HG02970 (cell line): ENCODE results near the gene OTULINL.
"Not testable (repeated sequence)": the region's sequence is repeated elsewhere in the genome, so short reads cannot be mapped to it uniquely, and the experiment has no call there.

ENCODE experiments used
- ATAC-seq: cut with Tn5 transposase; IDR thresholded peaks from one replicate; pipeline ENCODE4 v1.9.1; 2021; ENCODE audit warnings: mild to moderate bottlenecking, moderate library complexity, moderate number of reproducible peaks; ENCODE audit not compliant: unreplicated experiment, low FRiP score

Gene OTULINL

DNA sequence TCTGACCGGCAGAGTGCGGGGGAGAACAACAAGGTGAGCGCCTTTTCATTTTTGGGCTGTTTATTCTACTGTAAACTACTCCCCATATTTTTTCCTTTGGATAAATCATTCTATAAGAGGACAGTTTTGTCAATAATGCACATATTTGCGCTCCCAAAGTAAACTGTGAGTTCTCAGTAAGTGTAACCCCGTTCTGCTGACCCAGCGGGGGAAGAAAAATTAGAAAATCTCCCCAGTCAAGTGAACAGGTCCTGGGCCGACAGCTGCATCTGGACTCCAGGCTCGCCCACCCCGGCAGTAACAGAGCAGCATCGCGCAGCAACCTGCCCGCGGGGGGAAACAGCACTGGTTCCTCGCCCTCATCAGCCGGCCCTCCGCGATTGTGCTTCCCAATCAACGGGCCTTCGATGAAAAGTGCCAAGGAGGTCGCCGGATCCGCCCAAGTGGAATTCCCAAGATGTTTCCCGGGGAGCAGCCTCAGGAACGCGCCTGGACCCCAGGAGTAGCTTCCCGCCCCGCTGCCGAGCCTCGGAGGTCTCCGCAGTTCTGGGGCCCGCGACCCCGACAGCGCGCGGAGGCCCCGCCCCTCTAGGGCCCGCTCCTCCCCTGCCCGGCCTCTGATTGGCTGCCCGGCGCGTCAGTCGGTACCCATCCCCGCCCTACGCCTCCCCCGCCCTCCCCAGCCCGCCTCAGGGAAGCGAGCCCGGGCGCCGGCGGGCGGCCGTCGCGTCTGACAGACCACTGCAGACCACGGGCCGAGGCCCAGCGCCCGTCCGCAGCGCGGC, at the start of gene OTULINL:
OTULINL (plus strand) TSS at position 687 of the 785 bp plus-strand sequence. CDS start 103 bp downstream, outside the sequence.
- ATAC-seq = peak; percentile 98

DNA sequence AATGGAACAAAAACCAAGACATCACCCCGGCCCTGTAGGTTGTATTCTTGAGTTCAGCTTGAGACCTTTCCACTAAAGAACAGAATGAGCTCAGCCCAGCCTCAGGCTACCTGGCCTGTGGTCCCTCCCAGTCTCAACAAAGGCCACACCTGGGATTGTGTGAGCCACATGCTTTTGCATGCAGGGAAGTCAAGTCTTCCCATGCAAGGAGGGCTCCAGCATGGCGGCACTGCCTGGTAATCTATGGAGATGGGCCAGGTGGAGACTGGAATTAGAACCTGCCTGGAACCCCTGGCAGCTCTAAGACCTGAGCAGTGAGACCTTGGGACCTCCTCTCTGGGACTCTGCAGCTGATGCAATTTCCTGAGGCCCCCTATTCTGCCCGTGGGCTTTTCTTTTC, 49.4 kb upstream of the OTULINL start:
- no peak for ATAC-seq

DNA sequence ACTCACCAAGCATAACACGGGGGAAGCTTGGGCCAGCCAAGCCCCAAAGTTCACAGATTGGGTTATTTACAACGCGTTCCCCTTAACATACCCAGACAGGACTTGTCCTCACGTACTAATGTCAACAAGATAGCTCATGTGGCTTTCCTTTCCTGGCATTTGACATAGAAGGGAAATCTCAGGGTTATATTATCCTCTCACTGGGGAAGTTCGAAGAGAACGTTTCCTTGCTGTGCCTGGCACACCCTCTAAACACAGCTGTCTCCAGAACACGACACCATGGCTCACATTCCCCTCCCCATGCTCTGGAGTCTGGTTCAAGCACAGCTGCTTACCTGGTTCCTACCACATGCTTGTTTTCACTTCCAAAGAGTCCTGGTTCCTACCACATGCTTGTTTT, 46.8 kb upstream of the OTULINL start:
- ATAC-seq = no peak

DNA sequence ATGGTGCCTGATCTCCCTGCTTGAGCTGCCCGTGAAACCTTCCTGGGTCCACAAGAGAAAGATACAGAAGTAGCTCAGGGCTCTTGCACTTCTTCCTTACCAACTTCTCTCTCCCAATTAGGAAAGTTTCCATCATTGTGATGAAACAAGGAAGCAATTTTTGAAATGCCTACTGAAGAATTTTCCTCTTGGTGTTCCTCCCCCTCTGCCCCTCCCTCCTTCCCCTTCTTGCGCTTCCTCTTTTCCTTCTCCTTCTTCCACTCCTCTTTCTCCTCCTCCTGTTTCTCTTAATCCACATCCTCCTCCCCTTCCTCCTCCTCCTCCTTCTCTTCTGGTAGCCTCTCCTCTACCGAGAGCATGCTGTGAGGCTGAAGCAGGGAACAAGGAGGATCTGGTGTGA, 36.3 kb upstream of the OTULINL start:
- no peak for ATAC-seq

DNA sequence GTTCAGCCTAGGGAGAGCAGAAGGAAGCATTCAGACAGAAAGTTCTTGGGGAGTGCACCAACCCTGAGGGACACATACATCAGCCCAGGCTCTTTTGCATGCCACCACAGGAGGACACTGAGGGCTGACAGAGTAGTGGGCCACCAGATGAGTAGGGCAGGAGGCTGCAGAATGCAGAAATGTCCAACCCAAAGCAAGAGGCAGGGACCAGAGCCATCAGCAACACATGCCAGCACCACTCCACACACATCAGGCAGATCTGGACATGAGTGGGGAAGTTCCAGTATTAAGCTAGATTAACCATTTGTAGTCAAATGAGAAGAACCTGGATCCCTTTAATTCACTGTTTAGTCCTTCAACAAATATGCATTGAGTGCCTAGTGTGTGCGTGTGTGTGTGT, 35.7 kb upstream of the OTULINL start:
- no peak for ATAC-seq

DNA sequence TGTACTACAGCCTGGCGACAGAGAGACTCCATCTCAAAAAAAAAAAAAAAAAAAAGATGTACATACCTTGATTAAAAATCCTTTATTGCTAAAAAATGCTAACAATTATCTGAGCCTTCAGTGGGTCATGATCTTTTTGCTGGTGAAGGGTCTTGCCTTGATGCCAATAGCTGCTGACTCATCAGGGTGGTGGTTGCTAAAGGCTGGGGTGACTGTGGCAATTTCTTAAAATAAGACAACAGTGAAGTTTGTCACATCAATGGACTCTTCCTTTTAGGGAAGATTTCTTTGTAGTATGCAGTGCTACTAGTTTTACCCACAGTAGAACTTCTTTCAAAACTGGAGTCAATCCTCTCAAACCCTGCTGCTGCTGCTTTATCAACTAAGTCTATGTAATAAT, 33.9 kb upstream of the OTULINL start:
- ATAC-seq = no peak

DNA sequence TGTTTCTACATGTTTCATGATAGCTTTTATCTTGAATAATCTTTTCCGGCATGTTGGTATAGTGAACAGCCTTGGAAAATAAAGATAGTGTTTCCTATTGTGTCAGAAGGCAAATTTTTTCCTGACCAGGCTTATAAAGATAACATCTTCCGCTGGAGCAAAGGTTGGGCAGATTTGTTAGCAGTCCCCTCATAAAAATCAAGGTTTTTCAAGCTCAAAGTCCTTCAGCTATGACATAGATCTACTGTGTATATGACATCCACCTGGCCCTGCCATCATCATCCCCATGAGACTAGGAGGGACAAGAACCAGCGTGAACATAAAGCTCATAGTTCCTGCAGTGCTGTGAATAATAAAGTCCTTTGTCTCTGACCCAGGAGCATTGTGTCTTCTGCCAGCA, 30.4 kb upstream of the OTULINL start:
- ATAC-seq = no peak

DNA sequence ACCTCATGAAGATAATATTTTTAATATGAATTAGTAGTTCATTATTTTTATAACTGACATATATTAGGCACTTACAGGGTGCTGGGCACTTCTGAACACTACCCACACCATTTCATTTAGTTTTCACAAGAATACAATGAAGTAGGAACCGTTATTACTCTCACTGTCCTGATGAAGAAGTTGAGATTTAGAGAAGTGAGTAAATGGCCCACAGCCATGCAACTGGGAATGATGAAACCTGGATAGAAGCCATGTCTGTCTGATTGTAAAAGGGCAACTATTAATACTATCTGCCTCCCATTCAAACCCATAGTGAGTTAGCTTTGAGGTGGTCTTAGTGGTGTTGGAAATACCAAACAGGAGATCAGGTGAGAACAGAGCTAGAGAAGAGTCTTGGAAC, 29.6 kb upstream of the OTULINL start:
- no peak for ATAC-seq

DNA sequence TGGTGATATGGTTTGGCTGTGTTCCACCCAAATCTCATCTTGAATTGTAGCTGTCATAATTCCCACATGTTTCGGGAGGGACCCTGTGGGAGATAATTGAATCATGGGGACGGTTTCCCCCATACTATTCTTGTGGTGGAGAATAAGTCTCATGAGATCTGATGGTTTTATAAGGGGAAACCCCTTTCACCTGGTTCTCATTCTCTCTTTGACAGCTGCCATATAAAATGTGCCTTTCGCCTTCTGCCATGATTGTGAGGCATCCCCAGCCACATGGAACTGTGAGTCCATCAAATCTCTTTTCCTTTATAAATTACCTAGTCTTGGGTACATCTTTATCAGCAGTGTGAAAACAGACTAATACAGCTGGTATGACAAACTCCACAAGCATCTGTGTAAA, 27.3 kb upstream of the OTULINL start:
- not testable (repeated sequence) for ATAC-seq

DNA sequence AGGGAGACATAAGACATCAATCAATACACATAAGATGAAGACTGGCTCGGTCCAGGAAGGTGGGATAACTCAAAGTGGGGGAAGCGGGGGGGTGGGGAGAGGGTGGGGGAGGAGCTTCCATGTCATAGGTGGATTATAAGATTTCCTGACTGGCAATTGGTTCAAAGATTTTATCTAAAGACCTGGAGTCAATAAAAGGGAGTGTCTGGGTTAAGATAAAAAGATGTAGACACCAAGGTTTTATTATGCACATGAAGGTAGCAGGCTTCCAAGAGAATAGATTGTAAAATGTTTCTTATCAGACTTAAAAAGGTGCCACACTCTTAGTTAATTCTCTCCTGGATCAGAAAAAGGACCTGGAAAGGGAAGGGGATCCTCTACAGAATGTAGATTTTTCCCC, 25.6 kb upstream of the OTULINL start:
- no peak for ATAC-seq

DNA sequence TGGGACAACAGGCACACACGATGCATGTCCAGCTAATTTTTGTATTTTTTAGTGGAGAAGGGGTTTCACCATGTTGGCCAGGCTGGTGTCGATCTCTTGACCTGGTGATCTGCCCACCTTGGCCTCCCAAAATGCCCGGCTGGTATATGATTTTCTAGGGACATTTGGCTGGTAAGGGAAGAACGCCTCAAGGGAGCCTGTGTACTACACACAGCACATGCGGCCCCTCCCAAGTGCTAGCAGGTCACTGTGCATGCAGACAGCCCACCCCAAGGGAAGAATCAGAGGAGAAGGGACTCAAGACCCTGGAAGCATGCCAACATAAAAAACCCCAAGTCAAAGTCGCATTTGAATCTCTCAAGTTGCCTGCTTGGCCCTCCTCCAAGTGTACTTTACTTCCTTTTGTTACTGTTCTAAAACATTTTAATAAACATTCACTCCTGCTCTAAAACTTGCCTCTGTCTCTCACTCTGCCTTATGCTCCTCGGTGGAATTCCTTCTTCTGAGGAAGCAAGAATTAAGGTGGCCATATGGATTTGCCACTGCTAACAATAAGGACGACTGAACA, 24.3 kb upstream of the OTULINL start:
- no peak for ATAC-seq

DNA sequence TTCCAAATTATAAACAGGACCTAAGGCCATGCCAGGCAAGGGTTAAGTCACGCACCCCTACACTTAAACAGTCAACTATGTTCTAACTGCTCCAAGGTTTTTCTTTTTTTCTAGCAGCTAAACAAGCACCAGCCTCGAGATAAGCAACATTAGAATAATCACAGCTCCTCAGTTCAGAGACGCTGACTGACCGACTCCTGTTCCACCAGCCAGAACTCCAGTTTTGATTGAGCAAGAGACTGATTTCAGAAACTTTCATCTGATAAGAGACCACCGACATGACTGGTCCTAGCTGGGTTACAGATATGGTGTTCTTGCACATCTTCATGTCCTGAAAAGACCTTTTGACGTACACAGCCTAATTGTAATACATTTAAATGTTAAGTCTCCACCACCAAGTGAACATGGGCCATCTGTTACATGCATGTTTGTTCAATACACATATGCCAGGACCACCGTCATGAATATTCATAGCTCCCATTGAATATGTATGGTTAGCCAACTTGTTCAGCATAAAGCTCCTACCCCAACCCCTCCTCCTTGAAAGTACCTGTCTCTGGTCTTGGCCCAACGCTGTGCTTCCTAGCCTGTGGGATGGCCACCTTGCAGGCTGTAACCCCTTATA, 23.7 kb upstream of the OTULINL start:
- no peak for ATAC-seq

DNA sequence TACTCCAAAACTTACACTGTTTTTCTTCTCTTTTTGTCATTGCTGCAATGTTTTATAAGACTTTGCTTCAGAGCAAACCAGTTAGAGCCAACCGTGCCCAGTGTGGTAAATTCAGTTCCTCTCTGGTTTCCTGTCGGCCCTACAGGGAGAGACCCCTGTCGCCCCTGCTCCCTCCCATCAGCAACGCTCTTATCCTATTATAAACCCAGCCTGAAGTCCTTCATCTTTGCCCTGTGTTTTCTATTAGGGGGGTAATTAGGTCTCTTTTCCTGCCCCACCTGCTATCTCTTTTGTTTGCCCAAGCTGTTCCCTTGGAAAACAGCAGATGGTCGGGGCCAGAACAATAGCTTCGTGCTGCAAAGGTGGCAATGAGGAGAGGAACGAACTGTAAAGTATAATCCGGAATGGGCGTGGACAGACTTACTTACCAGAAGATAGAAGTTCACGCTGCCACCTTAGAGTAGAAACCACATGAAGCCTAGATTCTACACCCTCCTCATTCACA, 21.4 kb upstream of the OTULINL start:
- no peak for ATAC-seq

DNA sequence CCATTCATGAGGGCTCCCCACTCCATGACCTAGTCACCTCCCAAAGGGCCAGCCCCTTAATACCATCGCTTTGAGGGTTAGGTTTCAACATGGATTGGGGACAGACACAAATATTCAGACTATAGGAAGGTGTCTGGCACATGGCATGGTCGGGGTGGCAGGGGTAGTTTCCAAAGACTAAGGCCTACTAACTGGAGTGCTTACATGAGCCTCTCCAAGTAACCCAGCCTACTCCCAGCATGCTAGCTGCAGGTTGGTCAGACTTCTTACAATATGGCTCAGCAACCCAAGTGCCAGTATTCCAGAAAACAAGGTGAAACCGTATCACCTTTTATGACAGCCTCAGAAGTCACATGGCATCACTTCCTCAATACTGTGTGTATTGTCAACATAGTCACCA, 19.9 kb upstream of the OTULINL start:
- ATAC-seq = no peak

DNA sequence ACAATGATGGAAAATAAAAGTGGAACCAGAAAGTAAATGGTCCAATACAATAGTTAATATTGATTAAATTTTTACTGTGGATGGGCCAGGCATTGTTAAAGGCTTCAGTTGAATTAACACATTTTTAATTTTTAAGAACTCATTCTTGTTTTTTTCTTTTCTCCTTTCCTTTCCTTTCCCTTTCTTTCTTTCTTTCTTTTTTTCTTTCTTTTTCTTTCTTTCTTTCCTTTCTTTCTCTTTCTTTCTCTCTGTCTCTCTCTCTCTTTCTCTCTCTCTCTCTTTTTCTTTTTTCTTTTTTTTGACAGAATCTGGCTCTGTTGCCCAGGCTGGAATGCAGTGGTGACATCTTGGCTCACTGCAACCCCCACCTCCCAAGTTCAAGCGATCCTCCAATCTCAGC, 13.3 kb upstream of the OTULINL start:
- no peak for ATAC-seq

DNA sequence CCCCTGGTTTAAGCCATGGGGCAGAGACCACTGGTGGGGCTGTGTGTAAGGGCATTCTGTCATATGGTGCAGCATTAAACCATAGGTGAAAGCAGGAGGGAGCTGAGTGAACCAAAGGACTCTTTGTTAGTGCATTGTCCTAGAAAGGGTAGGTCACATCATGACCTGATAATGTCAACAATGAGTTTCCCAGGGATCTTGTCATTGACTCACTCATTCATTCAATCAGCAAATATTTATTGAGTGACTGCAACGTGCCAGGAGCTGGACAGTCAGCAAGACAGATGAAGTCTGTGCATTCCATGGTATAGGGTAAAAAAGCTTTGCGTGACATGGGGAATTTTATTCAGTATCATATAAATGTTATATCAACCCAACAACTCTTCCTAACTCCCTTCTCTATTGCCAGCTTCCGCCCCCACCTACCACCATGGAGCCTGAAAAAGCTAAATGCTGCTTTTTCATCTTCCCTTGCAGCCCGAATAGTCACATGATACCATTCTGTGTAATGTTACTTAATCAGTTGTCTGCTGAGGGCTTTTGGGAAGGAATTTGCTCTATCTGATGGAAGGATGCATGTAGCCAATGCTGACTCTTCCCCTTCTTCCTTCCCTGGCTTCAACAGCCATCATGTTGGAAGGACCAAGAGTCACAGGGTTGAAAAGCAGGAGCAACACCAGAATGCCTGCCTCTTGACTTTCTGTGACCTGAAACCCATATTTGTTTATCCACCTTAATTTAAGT, 11.5 kb upstream of the OTULINL start:
- ATAC-seq = no peak

DNA sequence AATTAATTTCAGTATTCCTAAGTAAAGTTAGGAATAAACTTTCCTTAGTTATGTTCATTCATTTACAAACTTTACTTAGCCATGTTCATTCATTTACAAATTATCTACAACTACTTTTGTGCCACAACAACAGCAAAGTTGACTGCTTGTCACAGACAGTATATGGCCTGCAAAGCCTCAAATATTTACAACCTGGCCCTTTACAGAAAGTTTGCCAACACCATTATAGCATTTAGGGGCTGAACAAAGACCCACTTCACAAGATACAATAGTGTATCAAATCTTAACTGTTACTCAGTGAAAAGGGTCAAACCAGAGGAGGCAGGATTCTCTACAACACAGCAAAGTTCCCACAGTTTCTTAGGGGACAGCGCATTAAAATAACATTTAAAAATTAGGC, 9.7 kb upstream of the OTULINL start:
- ATAC-seq = no peak

DNA sequence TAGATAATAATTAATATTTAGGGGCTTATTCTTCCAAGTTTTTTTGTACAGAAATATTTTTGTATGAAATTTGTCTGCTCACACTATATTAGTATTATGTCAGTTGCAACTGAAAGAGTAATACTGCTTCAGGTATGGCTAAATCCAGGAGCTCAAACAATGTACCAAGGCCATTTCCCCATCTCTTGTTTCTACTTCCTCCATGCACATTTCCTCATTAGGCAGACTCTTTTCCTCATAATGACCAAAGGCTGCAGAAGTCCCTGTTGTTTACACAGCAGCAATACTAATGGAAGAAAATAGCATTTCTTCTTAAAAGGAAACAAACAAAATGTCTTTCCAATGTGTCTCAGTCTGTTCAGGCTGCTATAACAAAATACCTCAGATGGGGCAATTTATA, 9.2 kb upstream of the OTULINL start:
- no peak for ATAC-seq

DNA sequence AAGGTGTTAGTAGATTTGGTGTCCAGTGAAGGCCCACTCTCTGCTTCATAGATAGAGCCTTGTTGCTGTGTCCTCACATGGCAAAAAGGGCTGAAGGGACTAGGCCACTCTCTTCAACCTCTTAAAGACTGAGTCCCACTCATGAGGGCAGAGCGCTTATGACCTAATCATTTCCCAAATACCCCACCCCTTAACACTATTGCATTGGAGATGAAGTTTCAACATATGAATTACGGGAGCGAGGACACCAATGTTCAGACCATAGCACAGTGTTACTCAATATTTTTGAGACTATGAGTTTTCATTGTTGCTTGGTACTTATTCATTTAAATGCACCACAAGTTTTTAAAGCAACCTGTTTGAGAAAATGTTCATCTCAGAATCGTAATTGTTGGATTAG, 8.8 kb upstream of the OTULINL start:
- ATAC-seq = no peak

DNA sequence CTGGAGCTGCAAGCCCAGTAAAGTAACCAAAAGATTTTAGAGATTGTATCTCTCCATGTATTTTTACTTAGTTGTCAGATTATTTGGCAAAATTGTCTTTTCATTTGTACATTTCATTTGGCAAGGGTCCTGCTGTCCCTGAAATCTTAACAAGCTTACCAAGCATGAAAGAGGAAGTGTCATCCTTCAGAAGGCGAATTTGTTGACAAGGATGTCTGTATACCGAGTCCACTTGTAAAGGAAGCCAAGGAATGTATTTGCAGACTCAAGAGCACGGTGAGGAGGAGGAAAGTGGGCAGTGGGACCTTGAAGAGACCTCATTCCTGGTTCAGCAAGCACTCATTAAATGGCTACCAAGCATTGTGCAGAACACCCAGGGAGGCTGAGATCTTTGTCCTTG, 7.5 kb upstream of the OTULINL start:
- ATAC-seq = no peak

DNA sequence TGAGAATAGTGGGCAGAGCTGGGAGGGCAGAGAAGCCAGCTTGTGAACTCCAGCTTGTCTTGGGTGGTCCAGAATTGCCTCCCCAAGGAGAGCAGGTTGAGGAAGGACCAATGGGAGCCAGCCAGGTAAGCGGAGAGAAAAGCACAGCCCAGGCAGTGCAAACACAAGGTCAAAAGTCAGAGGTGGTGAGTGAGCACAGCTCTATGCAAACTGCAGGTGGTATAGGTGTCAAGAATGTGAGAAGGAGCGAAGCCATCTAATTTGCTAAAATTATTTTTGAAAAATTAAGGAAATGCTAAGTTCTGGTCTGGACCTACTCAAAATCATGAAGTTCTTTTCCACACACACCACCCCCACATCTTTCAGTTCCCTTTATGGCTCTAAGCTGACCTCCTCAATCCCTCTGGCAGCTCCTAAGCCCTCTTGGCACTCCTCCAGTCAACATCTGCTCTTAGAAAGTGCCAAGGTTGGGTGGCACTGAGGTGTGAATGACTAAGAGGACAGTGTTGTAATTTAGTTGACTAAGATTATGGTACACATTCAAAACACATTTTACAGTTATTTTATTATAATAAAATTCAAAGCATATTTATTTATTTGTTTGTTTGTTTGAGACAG, 6.6 kb upstream of the OTULINL start:
- no peak for ATAC-seq
